Right atrium auricular region (tissue), 2 donors: ENCODE measurements around the gene NET1. TPM values are rescaled to one million over a fixed set of nuclear protein-coding genes. Genes with fewer than 3 reads are reported as not detected.

Experiments
- DNase-seq: peaks from one replicate; pipeline ENCODE4 v3.0.0-alpha.2; 2019; ENCODE audit warnings: low spot score
- H3K27ac ChIP-seq, 2 donors: fragments of 200-600 bp; sonication (generic); 1 replicate in 1 of 2; 2 replicates in 1 of 2; pipeline ENCODE4 v1.5.1; 2016 to 2019
- H3K27me3 ChIP-seq, 2 donors: fragments of 200-600 bp; sonication (generic); one replicate each; pipeline versions ENCODE4 v1.5.1 to v1.6.0; 2017 to 2019
- H3K36me3 ChIP-seq: fragments of 200-600 bp; sonication (generic); one replicate; pipeline ENCODE4 v1.5.1; 2016
- H3K4me1 ChIP-seq, 2 donors: fragments of 200-600 bp; sonication (generic); one replicate each; pipeline versions ENCODE4 v1.5.1 to v1.6.0; 2017 to 2019
- H3K4me3 ChIP-seq, 2 donors: fragments of 200-600 bp; sonication (generic); 1 replicate in 1 of 2; 2 replicates in 1 of 2; pipeline ENCODE4 v1.5.1; 2017 to 2019; ENCODE audit warnings: mild to moderate bottlenecking in 1 of 2, moderate library complexity in 1 of 2
- H3K9me3 ChIP-seq, 2 donors: fragments of 200-600 bp; sonication (generic); one replicate each; pipeline ENCODE4 v1.5.1; 2019
- CTCF ChIP-seq, 2 donors: fragments of 200-600 bp; sonication (generic); IDR thresholded peaks; one replicate each; pipeline ENCODE4 v1.5.1; 2019; ENCODE audit warnings: antibody characterized with exemption in 2 of 2
- total RNA-seq, 2 donors: library from RNA; depleted of rRNA; stranded (reverse); fragments of >200 nt; gene quantifications; one replicate each; pipeline ENCODE4 v1.1.0, GENCODE V29; 2016

Gene NET1
- total RNA-seq, 2 donors from 2014 or later, result 12.8 to 19.8 TPM

DNA sequence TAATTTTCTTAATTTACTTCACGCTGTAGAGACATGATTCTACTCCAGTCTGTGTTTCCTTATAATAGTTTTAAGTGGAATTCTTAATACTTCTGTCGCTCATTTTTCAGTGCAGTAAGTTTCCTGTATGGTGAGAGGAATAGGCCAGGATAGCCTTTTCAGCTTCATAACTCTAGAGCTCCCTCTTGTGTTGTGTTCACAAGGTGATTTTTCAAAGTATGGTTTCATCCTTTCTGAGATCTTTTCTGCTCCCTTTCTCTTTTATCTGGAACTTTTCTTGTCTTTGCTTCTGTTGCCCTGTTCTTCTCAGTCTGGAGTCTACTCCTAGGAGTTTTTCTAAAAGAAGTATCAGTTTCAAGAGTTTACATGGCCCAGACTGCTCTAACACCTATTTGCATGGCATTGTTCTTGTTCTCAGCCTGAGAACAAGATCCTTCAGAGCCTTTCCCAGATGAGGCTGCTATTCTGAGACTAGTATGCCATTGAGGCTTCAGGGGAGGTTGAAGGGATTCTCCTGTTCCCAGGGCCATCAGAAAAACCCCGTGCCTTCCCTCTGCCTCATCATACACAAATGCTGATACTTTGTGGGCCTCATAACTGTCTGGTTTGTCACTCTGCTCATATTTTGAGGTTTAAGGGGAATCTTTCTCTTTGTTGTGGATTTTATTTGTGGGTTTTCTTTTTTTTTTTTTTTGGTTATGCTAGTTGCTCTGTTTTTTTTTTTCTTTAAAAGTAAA is 21.8 kb downstream of the NET1 start:
- Histone ChIP-seq H3K36me3 (no peaks in the 10 kb centered on the region), H3K4me3 (no peak overlapping the region), H3K4me1 (no peaks in the 10 kb centered on the region), H3K27ac (no peak overlapping the region), H3K9me3 (no peaks in the 10 kb centered on the region), H3K27me3 (no peaks in the 10 kb centered on the region)
- DNase-seq, result no peak
- TF ChIP-seq CTCF (IDR thresholded peaks at IDR 0.05), result peak; percentile 36 to 74

GRCh38 chr10:5435328-5435727 is 23.0 kb downstream of the NET1 start:
- H3K4me3 ChIP-seq, result no peak overlapping the region
- H3K4me1 ChIP-seq, result no peaks in the 10 kb centered on the region
- H3K9me3 ChIP-seq, result no peaks in the 10 kb centered on the region
- TF ChIP-seq CTCF (IDR thresholded peaks at IDR 0.05), result no peak
- no peak overlapping the region for H3K27ac ChIP-seq
- no peak for DNase-seq
- no peaks in the 10 kb centered on the region for H3K27me3 ChIP-seq
- no peaks in the 10 kb centered on the region for H3K36me3 ChIP-seq

- Histone ChIP-seq H3K27me3 (no peaks in the 10 kb centered on the region), H3K9me3 (no peaks in the 10 kb centered on the region), H3K27ac (no peak overlapping the region), H3K36me3 (no peaks in the 10 kb centered on the region), H3K4me3 (no peak overlapping the region), H3K4me1 (no peaks in the 10 kb centered on the region)
- TF ChIP-seq CTCF (IDR thresholded peaks at IDR 0.05), result no peak
- no peak for DNase-seq
These were observed 27.8 kb downstream of the NET1 start for GRCh38 chr10:5440206-5440605.

DNA sequence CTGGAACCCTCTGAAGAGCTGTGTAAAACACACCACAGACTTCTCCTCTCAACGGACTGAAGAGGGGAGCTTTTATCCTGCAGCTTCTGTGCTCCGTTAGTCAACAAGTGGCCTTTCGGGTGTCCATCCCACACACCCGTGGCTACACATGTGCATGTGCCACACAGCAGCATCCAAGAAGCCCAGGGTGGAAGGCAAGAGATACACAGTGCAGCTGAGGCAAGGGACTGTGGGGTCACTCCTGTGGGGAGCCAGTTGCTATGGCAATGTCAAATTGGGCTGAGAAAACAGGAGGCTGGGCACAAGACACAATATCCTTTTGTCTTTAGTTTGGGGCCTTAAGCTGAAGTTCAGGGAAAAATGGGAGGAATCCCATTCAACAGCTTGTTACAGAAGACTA is 28.7 kb downstream of the NET1 start:
- Histone ChIP-seq H3K4me3 (no peak overlapping the region), H3K4me1 (no peaks in the 10 kb centered on the region), H3K27ac (no peak overlapping the region), H3K27me3 (no peaks in the 10 kb centered on the region), H3K9me3 (no peaks in the 10 kb centered on the region), H3K36me3 (no peaks in the 10 kb centered on the region)
- no peak for DNase-seq
- TF ChIP-seq CTCF (IDR thresholded peaks at IDR 0.05), result no peak

GRCh38 chr10:5442065-5442989 is 30.0 kb downstream of the NET1 start:
- H3K4me1 ChIP-seq, result no peaks in the 10 kb centered on the region
- H3K9me3 ChIP-seq, result no peaks in the 10 kb centered on the region
- no peak for DNase-seq
- no peaks in the 10 kb centered on the region for H3K27me3 ChIP-seq
- TF ChIP-seq CTCF (IDR thresholded peaks at IDR 0.05), result peak in 1 of 2 donors; percentile 78
- H3K4me3 ChIP-seq, result no peak overlapping the region
- H3K27ac ChIP-seq, result no peak overlapping the region
- no peaks in the 10 kb centered on the region for H3K36me3 ChIP-seq
